IPS DF 19.7 (cell line): Measurements from ENCODE around the gene TRIM52.

Experiments
- DNase-seq: peaks from one replicate; pipeline ENCODE4 v3.0.0-alpha.2; 2013; ENCODE audit warnings: low read depth, low spot score

TRIM52 gene

DNA sequence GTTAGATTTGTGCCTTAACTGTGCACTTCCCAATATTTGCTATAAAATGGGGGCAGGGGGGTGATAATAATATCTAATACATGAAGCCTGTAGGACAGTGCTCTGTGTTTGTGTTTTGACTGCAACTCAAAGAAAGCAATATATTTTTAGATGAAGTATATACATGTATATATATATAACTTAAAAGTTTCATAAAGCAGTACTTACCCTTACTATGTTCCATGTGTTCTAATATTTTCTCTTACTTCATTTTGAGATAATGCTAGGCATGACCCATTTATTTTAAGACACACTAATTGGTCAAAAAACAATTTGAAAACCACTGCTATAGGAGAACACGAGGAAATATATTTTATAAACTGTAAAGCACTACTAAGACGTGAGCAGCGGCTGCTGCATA, 2.4 kb downstream of the TRIM52 start:
- DNase-seq, result no peak

DNA sequence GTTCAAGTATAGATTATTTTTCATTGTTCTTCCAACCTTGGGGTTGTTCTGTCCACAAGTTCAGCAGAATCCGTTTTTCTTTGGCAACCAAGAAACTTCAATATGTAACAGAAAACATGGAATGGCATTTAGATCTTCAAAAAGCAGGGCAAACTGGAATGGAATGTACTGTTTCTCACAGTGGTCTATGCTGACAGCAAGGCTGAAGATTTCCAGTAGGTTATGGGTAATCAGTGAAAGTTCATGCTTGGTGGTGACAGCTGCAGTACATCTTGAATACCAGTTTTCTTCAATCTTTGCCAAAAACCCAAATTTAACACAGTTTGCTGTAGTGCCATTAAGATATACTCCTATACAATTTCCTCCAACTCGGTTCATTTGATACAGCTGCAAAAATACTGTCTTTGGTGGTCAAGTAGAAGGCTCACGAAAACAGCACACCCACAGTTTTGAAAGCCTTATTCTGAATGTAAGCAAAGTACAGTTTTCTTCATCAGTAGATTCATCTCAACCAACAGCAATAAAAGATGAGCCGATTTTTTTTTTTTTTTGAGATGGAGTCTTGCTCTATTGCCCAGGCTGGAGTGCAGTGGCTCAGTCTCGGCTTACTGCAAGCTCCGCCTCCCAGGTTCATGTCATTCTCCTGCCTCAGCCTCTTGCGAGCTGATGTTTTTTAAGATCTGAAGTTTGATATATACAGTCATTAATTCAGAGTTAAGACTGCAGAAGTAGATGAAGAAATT, 4.9 kb downstream of the TRIM52 start:
- DNase-seq, result no peak

DNA sequence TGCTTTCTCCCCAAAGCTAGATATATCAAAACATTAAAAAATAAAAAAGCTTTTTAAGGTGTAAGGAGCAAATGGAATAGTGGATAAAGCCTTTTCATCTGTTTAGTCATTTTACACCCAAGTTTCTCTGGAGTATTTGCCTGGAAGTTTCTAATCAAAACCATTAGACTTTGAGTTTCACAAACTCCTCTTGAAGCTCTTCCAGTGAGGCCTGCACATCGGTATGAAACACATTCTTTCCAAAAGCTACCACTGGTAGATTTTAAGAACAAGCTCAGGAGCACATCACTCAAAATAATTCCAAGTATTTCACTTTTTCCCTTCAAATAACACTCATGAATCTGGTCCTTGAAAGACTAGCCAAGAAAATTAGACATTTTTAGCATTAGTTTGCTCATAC, 5.7 kb downstream of the TRIM52 start:
- no peak for DNase-seq

DNA sequence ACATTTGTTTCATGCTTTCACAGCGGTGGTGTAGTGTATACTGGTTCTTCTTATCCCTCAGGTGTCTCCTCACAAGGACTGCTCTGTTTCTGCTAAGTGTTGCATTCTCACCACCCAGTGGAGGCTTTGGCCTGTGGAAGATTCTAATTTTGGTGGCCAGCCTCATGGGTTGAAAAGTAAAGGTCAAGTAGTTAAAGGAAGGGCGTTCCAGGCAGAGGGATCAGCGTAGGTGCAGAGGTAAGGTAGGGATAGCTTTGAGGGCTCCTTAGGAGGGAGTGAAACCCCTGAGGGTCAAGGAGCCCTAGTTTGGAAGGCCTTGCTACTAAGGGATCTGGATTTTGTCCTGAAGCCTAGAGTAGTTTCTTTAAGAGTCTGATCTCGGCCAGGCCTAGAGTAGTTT, 12.7 kb downstream of the TRIM52 start:
- DNase-seq, result no peak

DNA sequence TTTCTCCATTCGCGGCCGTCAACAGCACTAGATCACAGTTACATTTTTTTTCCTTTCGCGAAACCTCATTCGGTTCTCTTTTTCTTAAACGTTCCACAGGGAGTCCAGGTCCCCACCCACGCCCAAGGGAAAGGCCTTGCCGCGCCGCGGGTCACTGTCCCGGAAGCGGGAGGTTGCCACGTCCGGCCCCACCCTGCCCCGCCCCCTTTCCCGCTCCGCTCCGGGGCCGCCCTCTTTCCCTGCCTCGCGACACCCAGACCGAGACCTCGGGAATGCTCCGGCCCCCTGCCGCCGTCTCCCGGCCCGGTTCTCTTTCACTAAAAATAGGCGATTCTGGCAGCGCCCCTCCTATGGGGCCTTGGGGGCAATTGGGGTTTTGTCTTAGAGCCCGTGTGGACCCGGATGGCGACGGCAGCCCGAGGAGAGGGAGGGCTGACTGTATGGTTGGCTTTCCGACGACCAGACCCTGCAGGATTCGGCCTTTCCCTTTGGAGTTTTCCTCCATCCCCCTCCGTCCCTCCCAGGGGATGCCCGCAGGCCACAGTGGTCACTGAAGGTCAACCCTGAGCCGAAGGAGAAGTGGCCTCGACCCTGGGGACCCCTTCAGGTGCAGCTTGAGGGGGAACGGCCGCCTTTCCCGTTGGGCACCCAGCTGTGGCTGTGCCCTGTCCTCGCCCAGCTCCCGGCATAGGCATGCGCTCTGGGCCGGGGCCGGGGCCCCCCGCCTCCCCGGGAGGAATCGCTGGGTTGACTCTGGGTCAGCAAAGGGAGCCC, 14.5 kb downstream of the TRIM52 start:
- no peak for DNase-seq

DNA sequence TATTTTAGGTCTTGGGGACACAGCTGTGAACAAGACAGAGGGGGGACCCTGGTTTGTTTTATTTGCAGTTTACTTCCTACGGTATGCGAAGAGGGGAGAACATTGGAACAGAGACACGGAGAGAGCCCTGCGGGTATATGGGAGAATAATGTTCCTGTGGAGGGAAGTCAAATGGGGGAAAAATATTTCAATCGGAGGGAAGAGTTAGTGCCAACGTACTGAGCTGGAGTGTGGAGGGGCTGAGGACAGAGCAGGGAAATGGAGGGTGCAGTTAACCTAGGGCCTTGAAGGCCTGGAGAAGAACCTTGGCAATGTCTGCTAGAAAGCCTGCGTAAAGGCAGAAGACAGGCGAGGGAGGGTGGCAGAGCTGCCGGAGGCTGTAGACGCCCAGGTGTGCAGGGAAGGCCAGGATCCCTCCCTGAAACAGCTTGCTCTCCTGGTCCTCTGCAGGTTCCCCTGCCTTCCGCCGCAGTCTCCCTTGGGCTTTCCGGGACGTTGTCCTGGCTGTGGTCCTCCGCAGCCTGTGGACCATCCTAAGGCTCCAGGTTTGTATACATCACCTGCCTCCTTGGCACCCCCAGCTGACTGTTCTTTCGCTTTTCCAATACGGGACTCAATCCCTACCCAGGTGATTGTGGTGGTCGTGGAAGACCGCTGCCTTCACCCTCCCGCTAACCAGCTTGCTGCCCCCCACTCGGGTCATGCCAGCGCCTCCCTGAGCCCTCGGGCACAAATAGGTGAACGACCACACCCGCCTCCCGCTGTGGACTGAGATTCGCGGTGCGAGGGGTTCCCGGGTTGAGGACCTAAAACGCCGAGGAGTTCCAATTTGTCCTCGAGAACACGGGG, 15.3 kb downstream of the TRIM52 start:
- no peak for DNase-seq

DNA sequence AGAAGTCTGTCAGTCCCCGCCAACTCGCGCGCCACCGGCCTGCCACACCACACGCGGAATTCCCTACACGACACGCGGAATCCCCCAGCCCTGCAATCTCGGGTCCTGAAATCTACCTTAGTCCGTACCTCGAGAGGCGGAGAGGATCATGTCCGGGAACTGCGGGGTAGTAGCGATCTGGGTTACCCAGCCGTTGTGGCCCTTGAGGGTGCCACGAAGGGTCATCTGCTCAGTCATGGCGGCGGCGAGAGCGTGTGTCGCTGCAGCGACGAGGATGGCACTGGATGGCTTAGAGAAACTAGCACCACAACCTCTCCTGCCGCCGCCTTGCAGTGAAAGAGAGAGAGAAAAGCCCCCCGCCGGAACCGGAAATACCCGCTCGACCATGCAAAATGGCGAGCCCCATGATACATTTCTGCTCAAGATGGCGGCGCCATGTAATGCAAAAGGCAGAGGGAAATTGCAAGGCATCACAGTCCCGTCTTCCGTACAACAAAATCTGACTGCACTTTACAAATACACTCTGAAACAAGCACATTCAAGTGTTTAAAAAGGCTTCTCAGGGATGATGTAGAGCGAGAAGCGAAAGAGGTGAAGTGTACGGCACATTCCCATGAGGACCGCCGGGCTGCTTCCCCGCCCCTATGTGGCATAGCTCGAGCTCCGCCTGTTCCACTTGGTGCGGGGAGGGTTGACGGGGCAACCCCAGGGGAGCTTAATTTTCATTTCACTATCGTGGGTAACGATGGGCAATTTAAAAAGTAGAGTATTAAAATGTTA, 17.2 kb downstream of the TRIM52 start, which contains the start of gene RACK1:
Gene RACK1, minus strand, starts transcription at position 343 of the 780 bp plus-strand sequence. Its CDS starts 106 bp downstream, at position 237.
- no peak for DNase-seq

DNA sequence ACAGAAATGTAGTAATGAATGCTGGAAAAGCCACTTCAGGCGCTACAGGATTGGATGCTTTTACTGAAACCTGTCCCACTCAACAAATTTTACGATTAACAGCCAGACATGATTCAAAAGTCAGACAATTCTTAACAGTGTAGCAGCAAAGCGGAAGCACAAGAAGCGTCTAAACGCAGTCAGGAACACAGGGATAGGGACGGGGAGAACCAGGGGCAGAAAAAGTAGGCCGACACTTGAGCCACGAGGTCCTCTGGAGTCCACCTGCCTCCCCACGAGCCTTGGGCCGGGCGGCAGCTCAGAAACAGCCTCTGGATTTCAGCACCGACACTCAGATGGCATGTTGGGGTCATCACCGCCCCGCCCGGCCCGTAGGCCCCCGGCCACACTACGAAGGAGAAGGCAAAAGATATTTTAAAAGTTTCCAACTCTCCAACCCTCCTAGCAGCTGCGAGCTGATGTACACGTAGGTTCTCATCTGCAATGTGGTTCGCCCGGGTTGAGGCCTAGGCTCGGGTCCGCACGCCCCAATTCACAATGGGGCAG, 17.9 kb downstream of the TRIM52 start:
- DNase-seq, result no peak

DNA sequence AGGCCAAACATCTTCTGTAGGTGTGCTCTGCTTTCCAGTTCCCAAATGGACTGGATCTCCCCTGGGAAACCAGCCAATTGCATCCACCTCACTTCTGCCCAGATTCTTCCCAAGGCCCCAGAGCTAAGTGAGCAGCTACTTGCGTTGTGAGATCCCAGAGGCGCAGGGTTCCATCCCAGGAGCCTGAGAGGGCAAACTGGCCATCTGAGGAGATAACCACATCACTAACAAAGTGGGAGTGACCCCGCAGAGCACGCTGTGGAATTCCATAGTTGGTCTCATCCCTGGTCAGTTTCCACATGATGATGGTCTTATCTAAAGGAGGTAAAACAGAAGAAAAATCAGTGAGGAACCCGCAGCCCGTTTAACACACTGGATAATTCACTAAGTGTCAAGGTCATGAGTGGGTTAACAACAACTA, 18.9 kb downstream of the TRIM52 start:
- no peak for DNase-seq

DNA sequence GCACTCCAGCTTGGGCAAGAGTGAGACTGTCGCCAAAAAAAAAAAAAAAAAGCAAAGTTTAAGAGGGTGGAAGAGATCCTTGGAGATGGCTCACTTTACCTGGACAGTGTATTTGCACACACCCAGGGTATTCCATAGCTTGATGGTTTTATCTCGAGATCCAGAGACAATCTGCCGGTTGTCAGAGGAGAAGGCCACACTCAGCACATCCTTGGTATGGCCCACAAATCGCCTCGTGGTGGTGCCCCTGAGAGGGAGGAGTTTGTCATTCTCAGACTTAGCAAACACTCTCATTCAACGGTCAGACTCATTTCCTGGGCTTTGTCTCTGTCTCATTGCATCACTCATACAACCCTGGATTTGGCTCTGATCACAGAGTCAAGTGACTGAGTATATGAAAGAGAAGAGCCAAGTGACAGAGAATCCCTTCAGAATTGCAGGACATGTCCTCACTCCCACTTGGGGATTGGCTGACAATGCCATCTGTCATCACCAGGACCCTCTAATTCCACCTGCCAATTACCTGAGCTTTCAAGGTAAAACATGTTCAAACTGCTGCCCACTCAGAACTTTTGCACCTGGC, 19.5 kb downstream of the TRIM52 start:
- DNase-seq, result no peak

DNA sequence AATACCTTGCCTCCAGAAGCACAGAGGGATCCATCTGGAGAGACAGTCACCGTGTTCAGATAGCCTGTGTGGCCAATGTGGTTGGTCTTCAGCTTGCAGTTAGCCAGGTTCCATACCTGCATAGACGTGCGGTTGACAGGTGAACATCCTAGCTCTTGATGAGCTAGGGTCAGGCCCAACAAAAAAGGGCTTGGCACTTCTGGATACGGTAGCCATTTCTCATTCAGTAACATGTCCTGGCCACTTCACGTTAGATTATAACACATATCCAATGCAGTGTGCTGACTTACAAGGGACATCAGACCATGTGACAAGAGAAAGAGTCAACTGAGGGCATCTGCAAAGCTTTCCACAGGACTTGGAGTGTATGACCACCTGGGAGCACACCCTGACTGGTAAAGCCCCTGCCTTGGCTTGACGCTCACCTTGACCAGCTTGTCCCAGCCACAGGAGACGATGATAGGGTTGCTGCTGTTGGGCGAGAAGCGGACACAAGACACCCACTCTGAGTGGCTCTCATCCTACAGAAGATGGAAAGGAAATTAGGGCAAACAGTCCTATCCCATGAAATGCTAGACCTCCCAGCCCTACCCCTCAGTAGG, 21.8 kb downstream of the TRIM52 start:
- no peak for DNase-seq

DNA sequence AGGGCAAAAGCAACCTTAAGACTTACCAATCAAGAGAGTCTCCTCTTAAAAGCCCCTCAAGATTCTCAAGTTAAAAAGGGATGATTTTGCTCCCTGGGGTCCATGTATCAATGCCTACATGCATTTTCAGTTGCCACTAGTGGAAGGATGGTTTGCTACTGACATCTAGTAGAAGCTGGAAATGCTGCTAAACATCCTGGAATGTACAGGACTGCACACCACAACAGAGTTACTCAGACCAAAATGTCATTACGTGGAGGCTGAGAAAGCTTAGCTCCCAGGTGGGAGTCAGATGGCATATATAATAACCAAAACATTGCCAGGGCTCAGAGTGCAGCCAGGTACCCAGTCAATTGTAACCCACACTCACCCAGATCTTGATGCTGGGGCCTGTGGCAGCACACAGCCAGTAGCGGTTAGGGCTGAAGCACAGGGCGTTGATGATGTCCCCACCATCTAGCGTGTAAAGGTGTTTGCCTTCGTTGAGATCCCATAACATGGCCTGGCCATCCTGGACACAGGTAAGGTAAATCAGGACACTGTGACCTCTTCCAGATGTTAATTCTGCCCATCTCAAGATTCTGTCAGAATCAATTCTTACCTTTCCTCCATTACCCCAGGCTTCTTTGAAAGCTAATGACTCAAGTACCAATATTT, 23.1 kb downstream of the TRIM52 start:
- no peak for DNase-seq

DNA sequence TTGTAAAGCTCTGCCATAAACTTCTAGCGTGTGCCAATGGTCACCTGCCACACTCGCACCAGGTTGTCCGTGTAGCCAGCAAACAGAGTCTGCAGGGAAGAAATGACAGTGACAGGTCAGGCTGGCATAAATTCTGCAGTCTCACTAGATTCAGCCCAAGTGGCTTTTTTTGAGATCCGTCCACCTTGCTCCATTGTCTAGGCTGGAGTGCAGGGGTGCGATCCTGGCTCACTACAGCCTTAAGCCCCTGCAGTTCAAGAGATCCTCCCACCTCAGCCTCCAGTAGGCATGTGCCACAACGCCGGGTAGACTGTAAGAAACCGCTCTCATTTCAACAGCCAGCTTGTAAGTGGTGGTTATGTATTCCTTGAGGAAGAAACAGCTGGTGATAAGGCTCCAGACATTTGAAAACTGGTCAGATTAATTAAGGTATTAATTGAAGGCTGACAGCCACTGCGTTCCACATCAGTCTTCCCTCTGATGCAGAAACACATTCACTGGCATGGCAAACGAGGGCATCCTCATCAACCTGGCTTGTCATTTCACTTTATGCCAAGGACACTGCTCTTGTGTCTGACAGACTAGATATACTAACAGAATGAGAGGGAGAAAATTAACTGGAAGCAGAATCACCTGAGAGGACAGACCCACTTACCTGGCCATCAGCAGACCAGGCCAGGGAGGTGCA, 23.8 kb downstream of the TRIM52 start:
- DNase-seq, result no peak

DNA sequence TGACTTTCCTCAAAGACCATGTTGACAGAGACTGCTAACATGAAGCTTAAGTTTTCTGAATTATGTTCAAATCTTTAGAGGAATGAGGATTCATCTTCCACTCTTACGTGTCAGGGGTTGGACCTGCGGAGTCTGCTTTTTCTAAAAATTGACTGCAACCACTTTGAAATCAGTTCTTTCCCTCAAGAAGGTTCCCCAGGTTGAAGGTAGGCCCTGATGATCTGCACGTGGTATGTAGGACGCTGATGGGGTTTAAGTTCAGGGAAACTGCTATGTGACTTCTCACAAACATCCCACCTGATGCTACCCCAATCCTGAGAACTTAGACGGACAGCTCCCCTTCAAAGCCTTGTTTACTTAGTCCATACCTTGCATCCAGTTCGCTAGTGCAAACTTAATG, 24.5 kb downstream of the TRIM52 start:
- DNase-seq, result no peak

DNA sequence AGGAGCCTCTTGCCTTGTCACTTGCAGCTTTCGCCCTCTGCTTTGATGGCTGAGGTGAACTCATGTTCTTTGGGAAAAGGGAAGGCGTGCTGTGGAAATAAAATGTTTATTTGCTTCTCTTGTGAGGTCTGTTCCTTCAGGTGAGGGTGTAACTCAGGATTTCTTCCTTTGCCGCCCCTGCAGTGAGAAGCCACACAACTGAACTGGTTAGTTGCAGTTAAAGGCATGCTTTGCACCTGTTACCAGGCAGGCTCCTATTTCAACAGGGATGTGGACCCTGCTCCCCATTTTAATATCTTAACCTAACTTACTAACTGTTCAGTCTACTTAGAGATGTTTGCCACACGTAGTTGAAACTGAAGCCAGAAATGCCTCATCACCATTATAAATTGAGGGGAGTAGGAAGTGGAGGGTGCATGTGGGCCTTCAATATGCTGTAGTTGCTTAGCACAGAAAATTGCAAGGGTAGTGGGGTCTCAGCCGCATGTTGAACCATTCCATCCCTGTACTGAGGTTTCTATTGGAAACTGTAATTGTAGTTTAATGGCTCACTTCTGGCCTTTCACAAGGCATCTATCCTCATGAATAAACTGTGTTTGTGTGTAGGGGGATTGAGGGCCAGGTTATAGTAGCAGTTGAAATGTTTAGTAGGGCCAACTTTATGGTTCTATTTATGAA, 25.1 kb downstream of the TRIM52 start:
- DNase-seq, result no peak

DNA sequence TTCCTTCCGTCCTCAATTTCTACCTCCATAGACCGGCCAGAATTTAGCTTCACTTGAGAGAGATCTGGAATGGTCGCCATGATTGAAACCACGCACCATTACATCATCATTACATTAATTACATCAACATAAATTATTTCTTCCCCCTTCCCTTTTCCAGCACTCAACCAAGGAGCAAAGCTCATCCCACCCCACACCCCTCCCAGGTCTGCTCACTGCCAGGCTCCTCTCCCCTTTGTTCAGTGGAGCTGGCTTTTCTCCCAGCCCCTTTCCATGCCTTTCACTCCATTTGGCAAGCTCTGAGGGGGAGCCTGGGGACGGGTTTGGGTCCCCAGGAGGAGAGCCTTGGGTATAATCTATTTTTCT, 25.6 kb downstream of the TRIM52 start:
- no peak for DNase-seq

DNA sequence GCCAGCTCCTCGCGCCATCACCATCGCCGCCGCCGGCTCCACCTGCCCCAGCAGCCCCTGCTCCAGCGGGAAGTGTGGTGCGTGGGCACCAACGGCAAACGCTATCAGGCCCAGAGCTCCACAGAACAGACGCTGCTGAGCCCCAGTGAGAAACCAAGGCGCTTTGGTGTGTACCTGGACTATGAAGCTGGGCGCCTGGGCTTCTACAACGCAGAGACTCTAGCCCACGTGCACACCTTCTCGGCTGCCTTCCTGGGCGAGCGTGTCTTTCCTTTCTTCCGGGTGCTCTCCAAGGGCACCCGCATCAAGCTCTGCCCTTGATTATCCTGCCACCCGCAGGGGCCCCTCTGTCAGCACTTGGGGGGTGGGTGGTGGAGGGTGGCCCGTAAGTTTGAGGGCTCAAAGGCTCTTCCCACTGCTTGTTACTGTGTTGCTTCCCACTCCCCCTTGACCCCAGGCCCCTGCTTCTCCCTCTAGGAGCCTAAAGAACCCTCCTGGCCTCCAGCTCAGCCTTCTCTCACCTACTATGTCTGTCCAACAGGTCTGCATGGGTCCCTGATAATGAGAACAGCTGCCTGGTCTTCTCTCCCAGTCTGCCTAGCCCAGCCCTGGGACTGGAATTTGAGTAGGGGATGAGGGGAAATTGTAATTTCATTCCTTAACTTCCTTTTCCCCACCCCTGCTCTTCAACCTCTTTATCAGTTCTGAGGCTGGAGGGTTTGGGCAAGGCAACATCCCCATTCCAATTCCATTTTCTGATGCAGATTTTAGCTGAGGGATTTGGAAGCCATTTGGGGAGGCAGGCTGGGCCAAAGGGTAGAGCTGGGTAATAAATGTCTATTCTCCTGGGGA, 26.3 kb downstream of the TRIM52 start:
- no peak for DNase-seq
